Measurements from ENCODE around the gene DEGS2.

The DEGS2 gene

DNA sequence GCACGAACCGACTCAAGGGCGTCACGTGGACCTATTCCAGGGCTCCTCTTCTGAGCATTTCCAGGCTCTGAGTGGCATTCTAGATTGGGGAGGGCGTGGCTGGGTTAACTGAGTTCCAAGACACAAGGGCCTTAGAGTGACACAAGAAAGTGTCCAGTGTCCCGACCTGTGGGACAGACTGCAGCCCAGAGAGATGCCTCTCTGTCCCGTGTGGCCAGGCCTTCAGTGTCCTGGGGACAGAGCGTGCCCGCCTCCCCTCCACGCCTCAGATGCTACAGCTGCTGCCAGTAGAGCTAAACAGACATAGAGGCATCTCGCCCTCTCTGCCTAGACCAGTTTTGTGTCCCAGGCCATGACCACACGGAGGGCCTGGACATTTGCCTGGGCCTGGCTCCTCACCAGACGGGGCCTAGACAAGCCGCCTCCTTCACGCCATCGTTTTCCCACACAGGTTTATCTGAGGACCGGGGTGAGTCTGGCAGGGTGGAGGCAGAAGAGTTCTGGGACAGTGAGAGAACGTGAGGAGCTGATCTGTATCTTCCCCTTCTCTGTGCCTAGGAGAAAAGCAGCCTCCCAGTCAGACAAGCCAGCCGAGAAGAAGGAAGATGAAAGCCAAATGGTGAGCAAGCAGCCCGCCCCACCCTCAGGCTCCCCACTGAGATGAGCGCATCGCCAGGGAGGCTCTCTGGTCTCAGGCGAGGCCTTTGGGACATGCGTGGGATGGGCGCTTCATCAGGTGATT lies 27.1 kb downstream of the DEGS2 start:
- DNase-seq (ENCODE audit: low read depth), result peak; percentile 32

DNA sequence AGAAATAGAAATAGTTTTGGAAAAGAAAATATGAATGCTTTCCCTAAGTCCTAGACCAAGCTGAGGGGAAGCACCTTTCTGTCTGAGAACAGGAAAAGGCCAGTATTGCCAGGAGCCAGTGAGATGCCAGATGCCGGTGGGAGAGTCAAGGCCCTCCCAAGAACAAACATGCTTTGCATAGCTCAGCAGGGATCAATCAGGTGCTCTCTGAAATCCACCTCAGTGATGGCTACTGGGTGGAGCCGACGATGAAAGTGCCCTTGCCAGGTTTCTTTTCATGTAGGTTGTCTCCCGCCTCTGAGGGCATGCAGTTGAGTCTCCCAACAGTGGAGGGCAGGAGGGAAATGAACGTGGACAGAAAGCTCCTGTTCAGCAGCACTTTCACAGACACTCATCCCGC lies 28.3 kb downstream of the DEGS2 start:
- no peak for DNase-seq (ENCODE audit: low read depth)

DNA sequence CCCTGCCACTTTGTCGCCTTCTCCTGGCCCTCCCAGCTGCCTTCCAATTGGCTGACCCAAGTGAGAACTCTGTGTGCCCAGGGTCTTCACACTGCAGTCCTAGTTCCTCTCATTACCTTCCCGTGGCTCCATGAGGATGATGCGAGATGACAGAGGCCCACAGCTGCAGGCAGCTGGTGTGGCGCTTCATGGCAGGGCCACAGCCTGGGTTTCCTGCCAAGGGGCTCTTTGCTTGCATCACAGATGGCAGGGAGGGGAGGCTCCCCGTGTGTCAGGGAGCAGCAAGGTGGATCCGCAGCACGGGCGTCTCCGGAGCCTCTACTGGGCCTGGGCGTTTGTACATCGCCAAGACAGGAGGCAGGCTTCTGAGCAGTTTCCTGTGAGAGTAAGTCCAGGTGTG lies 28.9 kb downstream of the DEGS2 start:
- DNase-seq (ENCODE audit: low read depth), result no peak

DNA sequence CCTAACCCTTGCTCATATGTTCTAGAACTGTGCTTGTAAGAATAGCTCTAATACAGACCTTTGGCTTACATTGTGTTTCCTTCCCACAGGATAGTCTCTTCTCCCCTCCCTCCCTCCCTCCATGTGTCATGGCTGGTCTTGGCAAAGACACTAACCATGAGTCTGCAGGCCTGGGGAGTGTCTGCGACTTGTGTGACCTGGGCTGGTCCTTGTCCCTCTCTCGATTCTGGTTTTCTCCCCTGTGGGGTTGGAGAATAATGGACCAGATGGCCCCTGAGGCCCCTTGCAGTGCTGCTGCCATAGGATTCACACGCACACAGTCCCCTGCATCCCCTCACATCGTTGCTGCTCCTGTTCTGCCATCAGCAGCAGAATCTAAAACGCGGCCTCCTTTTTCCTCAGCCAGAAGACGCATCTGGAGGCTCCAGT lies 30.3 kb downstream of the DEGS2 start:
- DNase-seq (ENCODE audit: low read depth), result peak; percentile 67

DNA sequence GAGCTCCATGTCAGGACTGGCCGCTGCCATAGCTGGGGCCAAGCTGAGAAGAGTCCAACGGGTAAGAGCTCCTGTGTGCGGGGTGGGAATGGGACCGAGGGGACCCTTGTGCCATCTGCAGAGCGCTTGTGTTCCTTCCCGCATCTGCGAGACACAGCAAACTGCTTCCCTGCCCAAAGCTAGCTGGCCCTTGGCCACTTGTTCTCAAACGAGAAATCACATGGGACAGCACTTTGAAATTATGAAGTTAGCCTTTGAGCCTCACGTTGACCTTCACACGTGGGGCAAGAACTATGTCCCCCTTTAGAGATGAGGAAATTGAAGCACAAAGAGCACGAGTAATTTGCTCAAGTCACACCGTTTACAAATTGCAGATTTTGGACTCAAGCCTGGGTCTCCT lies 30.8 kb downstream of the DEGS2 start:
- DNase-seq (ENCODE audit: low read depth), result no peak

DNA sequence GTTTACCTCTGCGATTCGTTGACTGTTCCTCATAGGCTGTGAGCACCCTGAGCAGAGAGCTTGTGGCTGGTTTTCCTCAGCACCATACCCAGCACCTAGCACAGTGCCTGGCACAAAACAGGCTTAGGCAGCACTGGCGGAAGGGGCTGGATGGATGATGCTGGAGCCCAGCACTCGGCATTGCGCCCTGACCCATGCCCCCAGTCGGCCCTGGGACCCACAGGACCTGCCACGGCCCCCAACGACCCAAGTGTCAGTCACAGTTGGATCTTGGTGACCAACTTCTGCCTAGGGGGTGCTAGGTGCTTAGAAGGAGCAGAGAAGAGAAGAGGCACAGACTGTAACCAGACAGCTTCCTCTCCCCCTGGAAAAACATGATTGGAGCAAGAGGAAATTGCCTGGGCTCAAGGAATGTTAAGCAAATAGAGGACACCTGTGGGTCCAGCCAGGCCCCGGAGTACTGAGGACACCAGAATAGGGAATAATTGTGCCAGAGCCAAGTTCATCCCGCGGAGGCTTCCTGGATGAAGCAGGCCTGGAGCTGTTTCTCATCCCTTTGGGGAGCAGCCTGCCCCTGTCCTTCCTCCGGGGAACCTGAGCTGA lies 31.5 kb downstream of the DEGS2 start:
- no peak for DNase-seq (ENCODE audit: low read depth)

GRCh38 chr14:100126401-100126800 lies 33.0 kb downstream of the DEGS2 start:
- no peak for DNase-seq (ENCODE audit: low read depth)

- no peak for DNase-seq (ENCODE audit: low read depth)
These were observed 34.8 kb downstream of the DEGS2 start for GRCh38 chr14:100124551-100125088.

DNA sequence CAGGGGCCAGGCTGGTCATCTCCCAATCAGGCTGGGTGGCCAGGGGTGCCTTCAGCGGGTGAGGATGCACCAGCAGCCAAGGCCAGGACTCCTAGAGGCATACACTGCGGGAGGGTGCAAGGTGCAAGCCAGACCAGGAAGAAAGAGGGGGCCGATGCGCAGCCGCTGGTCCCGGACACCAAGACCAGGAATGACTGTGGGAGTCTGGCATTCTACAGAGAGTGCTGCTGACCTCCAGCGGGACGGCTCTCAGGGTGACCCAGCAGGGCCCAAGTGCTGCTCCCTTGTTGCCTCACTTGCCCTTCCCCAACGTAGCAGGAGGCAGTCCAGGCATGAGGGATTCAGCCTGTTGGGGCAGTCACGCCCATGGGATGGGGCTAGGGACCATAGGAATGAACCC lies 35.8 kb downstream of the DEGS2 start:
- DNase-seq (ENCODE audit: low read depth), result no peak

DNA sequence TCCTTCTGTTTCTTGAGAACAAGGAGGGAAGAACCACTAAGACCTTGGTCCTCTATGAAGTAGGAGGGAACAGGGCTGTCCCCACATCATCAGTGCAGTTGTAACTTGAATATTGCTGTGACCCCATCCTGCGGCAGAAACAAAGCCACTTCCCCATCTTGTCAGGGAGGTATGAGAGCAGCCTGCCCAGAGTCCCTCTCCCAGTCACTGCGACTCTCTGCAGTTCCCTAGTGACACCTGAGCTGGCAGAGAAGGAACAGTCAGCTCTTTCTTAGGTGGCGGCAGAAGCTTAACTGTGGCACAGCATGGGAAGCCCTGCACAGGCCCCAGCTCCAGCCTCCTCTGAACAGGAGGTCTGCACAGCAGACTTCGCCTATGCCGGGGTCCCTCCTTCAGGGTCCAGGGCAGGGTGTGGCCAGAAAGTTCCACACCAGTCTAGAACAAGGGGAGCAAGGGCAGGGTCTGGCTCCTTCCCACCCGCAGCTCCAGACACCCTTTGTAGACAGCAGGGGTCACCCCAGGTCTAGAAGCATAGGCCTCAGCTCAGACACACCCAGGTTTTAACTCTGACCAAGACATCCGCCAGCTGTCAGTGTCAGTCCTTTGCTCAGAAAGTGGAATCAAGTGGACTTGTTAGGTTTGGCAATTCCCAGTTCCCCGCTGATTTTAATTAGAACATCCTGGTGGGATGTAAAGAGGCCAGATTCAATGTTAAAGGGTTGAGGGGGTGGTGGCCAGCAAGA lies 36.8 kb downstream of the DEGS2 start:
- no peak for DNase-seq (ENCODE audit: low read depth)

- no peak for DNase-seq (ENCODE audit: low read depth)
These were observed 37.6 kb downstream of the DEGS2 start for GRCh38 chr14:100121643-100122480.

DNA sequence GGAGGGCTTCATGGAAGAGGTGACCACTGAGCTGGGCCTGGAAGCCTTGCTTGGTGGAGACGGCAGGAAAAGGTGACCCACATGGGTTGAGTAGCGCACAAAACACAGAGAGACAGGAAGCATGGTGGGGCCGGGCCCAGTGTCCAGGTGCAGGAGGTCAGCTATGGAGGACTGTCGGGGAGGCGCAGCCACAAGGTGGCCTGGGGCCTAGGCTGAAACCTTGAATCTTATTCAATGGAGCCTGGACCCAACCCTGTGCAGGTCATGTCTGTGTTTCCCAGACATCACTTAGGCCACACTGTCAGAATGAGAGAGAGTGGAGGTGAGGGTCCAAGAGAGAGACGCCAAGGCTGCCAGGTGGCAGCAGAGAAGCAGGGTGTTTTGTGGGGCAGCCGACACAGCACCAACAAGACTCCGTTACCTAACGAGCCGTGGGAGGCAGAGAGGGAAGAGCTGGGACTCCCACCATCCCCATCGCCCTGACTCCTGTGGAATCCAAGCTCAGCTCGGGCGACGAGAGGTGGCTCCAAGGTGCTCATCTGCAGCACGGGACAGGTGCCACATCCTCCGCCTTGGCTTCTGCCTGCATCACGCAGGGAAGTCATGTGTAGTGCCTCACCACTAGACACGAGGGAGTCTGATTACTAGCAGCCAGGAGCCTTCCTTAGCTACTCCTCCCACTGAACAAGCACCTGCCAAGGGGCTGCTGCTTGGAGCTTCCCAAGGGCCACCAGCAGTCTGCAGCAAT lies 38.7 kb downstream of the DEGS2 start:
- DNase-seq (ENCODE audit: low read depth), result no peak

- DNase-seq (ENCODE audit: low read depth), result no peak
These were observed 40.2 kb downstream of the DEGS2 start for GRCh38 chr14:100119251-100119650.

- DNase-seq (ENCODE audit: low read depth), result no peak
These were observed 40.9 kb downstream of the DEGS2 start for GRCh38 chr14:100118396-100119011.

- DNase-seq (ENCODE audit: low read depth), result no peak
These were observed 41.6 kb downstream of the DEGS2 start for GRCh38 chr14:100117633-100118395.

- no peak for DNase-seq (ENCODE audit: low read depth)
These were observed 42.4 kb downstream of the DEGS2 start for GRCh38 chr14:100117026-100117425.

DNA sequence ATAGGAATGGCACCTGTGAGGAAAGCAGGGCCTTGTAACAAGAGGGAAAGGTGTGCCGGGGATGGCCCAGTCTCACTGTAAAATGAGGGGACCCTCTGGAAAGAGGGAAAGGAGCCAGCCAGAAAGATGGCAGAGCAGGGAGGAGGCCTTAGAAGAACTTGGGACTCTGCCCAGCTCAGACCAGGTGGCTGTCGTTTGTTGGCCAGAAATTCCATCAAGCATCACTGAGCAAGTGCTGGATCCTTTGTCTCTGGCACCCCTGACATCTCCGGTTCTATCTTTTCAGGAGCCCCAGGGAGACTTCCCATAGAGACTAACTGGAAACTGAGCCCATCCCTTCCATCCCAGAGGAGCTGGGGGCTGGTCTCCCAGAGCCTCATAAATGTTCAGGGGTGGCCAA lies 43.3 kb downstream of the DEGS2 start:
- DNase-seq (ENCODE audit: low read depth), result no peak

DNA sequence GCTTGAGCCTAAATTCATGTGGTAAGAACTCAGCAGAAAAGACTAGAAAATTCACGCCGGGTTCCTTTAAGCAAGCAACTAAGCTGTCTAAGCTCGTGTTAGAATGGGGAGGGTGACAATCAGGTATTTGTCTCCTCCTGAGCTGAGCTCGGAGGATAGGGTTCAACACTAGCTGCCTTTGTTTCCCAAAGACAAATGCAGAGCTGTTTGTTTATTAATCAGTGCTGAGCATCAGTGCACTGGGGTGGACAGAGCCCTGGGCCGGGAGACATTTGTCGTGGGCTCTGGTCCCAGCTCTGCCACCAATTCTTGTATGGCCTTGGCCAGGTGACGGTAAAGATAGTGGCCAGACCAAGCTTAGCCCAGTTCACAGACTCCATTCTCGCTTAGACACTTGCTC lies 43.7 kb downstream of the DEGS2 start:
- no peak for DNase-seq (ENCODE audit: low read depth)

DNA sequence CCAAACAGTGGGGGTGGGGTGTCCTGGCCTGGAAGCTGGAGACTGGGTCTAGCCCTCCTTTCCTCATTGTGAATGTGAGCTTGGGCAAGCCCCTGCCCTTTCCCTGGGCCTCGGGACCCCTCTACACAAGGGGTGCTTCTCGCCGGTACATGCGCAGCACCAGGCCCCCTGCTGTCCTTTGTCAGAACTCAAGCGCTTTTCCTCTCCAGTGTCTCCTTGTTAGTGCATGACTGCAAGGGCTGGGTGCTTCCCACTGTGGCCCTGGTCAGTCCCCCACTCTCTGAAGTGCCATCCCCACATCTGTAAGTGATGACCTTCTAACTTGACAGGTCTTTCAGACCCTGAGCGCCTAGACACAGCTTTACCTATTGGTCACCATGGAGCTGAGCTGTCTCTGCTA lies 44.2 kb downstream of the DEGS2 start:
- no peak for DNase-seq (ENCODE audit: low read depth)

DNA sequence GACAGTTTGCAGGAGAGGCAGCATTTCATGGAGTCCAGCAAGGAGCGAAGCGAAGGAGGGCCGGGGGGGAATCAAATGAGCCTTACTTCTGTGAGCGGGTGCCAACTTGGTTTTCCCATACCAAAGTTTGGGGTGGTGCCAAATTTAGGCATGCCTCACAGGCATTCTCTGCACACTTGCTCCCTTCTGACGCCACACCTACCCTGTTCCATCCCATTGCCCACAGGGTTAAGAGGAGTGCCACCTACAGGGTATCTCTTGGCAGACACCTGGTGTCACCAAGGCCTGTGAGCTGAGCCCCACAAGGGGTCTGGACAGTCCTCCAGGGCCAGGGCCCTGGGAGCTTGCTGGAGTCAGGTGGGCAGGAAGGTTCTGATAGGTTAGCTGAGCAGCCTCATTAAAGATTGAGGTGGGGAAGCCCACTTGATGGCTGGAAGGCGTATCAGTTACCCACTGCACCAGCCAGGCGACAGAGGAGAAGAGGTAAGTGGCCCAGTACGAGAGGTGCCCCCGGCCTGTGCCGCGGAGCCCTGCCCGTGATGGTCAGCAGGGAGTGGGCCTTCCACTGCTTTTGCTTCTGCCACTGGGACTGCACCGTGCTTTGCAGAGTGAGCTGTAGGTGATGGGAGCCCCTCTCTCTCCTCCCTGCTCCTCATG lies 45.2 kb downstream of the DEGS2 start:
- DNase-seq (ENCODE audit: low read depth), result no peak

Measured in stromal cell of bone marrow (primary cell).